Neural cell (in vitro differentiated cells): ENCODE measurements around the gene DUSP14.

Source experiments
- EP300 ChIP-seq: fragments of 450-650 bp; conservative IDR thresholded peaks from 2 replicates; pipeline ENCODE4 v1.6.1; 2014; ENCODE audit warnings: antibody characterized with exemption, mild to moderate bottlenecking, moderate library complexity; ENCODE audit not compliant: poor library complexity, severe bottlenecking
- EZH2 ChIP-seq: fragments of 200-600, 300-800 bp; shearing (Covaris generic), sonication (generic); IDR thresholded peaks from 2 replicates; pipeline ENCODE4 v1.6.1; 2014; ENCODE audit warnings: antibody characterized with exemption, low read length, borderline replicate concordance, mild to moderate bottlenecking; ENCODE audit not compliant: insufficient read depth, poor library complexity, severe bottlenecking
- MXI1 ChIP-seq: fragments of 450-650 bp; conservative IDR thresholded peaks from 2 replicates; pipeline ENCODE4 v1.6.1; 2014; ENCODE audit warnings: antibody characterized with exemption, mild to moderate bottlenecking; ENCODE audit not compliant: poor library complexity, severe bottlenecking
- POLR2AphosphoS5 ChIP-seq: IDR thresholded peaks from 2 replicates; pipeline ENCODE4 v1.6.1; 2012
- RAD21 ChIP-seq: fragments of 450-650 bp; conservative IDR thresholded peaks from 2 replicates; pipeline ENCODE4 v1.6.1; 2014; ENCODE audit warnings: antibody characterized with exemption, mild to moderate bottlenecking, moderate library complexity
- TAF1 ChIP-seq: IDR thresholded peaks from 2 replicates; pipeline ENCODE4 v1.6.1; 2012; ENCODE audit warnings: low read depth
- TF ChIP-seq, protein P1 (sequence below): IDR thresholded peaks from 2 replicates; pipeline ENCODE4 v1.6.1; 2012; ENCODE audit warnings: borderline replicate concordance
- TF ChIP-seq, protein P2 (sequence below): fragments of 450-650 bp; IDR thresholded peaks from 2 replicates; pipeline ENCODE4 v1.5.1; 2014; ENCODE audit warnings: antibody characterized with exemption, mild to moderate bottlenecking, moderate library complexity; ENCODE audit not compliant: poor library complexity, severe bottlenecking

DNA sequence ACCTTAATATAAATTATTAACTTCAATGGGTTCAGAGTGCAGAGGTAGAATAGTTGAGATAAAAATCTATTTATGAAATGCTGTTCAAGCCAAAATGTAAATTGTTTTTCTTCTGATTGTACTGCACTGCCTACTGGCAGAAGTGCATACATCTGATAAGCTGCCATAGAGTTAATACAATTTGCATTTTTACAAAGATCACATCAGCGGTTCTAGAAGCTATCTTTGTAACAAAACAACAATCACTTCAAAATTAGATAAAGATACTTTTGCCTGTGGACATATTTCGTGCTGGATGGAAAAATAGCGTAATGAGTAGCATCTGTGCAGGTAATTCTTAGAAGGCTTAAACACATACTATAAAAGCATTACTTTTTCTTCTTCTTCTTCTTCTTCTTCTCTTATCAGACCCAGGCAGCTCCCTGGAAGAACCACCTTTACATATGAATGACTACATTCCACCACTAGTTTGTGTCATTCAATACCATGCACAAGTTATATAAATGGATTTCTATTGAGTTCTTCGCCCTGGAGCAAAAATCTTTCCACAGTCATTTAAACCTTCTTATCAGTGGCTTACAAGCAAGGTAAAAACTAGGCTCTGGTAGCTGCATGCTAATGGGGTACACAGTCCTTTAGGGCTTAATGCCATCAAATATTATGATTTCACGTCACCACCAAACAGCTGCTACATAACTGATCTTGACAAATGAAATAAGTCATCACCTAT lies 72.5 kb downstream of the DUSP14 start:
- no peak for TF ChIP-seq EP300
- TF ChIP-seq, protein P1, sequence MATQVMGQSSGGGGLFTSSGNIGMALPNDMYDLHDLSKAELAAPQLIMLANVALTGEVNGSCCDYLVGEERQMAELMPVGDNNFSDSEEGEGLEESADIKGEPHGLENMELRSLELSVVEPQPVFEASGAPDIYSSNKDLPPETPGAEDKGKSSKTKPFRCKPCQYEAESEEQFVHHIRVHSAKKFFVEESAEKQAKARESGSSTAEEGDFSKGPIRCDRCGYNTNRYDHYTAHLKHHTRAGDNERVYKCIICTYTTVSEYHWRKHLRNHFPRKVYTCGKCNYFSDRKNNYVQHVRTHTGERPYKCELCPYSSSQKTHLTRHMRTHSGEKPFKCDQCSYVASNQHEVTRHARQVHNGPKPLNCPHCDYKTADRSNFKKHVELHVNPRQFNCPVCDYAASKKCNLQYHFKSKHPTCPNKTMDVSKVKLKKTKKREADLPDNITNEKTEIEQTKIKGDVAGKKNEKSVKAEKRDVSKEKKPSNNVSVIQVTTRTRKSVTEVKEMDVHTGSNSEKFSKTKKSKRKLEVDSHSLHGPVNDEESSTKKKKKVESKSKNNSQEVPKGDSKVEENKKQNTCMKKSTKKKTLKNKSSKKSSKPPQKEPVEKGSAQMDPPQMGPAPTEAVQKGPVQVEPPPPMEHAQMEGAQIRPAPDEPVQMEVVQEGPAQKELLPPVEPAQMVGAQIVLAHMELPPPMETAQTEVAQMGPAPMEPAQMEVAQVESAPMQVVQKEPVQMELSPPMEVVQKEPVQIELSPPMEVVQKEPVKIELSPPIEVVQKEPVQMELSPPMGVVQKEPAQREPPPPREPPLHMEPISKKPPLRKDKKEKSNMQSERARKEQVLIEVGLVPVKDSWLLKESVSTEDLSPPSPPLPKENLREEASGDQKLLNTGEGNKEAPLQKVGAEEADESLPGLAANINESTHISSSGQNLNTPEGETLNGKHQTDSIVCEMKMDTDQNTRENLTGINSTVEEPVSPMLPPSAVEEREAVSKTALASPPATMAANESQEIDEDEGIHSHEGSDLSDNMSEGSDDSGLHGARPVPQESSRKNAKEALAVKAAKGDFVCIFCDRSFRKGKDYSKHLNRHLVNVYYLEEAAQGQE = no peak
- TF ChIP-seq, protein P2, sequence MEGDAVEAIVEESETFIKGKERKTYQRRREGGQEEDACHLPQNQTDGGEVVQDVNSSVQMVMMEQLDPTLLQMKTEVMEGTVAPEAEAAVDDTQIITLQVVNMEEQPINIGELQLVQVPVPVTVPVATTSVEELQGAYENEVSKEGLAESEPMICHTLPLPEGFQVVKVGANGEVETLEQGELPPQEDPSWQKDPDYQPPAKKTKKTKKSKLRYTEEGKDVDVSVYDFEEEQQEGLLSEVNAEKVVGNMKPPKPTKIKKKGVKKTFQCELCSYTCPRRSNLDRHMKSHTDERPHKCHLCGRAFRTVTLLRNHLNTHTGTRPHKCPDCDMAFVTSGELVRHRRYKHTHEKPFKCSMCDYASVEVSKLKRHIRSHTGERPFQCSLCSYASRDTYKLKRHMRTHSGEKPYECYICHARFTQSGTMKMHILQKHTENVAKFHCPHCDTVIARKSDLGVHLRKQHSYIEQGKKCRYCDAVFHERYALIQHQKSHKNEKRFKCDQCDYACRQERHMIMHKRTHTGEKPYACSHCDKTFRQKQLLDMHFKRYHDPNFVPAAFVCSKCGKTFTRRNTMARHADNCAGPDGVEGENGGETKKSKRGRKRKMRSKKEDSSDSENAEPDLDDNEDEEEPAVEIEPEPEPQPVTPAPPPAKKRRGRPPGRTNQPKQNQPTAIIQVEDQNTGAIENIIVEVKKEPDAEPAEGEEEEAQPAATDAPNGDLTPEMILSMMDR = no peak
- TF ChIP-seq RAD21 = no peak
- no peak for TF ChIP-seq POLR2AphosphoS5
- no peak for TF ChIP-seq TAF1
- TF ChIP-seq EZH2 = no peak
- no peak for TF ChIP-seq MXI1
